Caki2 (cell line): ENCODE data around the gene RGR. TPM values are rescaled to one million over a fixed set of nuclear protein-coding genes. Genes with fewer than 3 reads are reported as not detected.
"Not testable (repeated sequence)": the region's sequence is repeated elsewhere in the genome, so short reads cannot be mapped to it uniquely, and the experiment has no call there.

Experiments
- DNase-seq: peaks from one replicate; pipeline ENCODE4 v3.0.0-alpha.2; 2015; ENCODE audit warnings: low read depth
- in situ Hi-C: cut with HindIII; loops from 2 replicates; pipeline ENCODE4 v1.10.0; 2016; ENCODE audit warnings: low sequenced_read_pairs, low pct_unique_long_range_greater_than_20kb, mixed read lengths
- total RNA-seq: library from RNA; depleted of rRNA; stranded (reverse); fragments of >200 nt; shearing (Covaris generic); gene quantifications from 2 replicates; pipeline ENCODE4 v1.2.3, GENCODE V29; 2014; ENCODE audit warnings: low replicate concordance

The RGR gene
- total RNA-seq, 1 experiment from 2014 or later = not detected

- DNase-seq, in situ Hi-C loops: not testable (repeated sequence)
Measured at GRCh38 chr10:84279876-84280475, 35.1 kb downstream of the RGR start.

GRCh38 chr10:84286695-84287094 lies 41.8 kb downstream of the RGR start:
- no peak for DNase-seq
- in situ Hi-C loops = no loop called here

DNA sequence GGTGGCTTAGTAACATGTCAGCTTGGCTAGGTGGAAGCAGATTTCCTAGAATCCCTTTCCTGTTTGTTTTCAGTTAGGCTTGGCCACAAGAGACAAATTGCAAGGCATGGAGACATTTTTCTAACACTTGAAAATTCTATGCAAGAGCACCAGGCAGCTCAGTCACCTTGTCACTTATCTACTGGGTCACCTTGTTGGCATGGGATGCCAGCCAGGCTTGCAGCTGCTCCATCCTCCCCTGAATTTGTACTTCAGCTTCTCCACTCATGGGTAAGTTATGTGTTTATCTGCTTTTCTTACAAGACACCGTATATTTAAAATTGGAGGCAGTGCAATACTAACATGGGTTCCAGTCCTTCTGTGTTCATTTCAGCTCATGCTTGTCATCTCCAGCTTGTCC lies 43.3 kb downstream of the RGR start:
- DNase-seq = no peak
- in situ Hi-C loops = no loop called here

- in situ Hi-C loops = no loop called here
- no peak for DNase-seq
Measured at GRCh38 chr10:84289521-84290200, 44.8 kb downstream of the RGR start.

DNA sequence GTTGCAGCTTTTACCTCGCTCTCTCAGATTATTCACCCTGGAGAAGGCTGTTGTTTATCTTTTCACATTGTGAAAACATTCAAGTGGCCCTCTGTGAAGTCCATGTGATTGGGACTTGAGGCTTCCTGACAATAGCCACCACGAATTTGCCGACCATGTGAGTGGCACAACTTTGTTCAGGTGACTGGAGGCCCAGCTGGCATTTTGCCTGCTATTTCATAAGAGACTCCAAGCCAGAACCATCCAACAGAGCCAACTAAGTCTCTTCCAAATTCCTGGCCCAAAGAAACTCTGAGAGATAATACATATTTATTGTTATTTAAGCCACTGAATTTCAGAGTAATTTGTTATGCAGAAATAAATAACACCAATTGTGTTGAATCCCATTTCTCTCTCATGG lies 45.4 kb downstream of the RGR start:
- DNase-seq = no peak
- in situ Hi-C loops = no loop called here

- peak; percentile 48 for DNase-seq
- in situ Hi-C loops = no loop called here
Measured at GRCh38 chr10:84291384-84291783, 46.5 kb downstream of the RGR start.

GRCh38 chr10:84292502-84292901 lies 47.6 kb downstream of the RGR start:
- DNase-seq = no peak
- in situ Hi-C loops = no loop called here

DNA sequence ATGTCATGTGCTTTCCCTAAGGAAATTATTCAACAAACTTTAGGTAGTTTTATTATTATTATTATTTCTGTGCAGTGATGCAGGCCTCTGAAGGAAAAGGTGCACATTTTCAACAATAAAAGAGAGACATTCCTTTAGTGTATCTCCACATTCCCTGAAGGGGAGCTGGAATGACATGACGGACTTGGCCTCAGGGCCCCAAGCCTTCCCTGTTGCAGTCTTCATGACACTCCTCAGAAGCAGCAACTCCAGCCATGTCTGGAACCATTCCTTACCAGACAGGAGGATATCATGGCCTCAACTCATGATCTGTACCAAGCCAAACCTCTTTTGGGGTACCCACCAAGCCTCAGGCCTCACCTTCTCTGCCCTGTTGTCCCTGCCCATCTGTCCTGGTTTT lies 48.3 kb downstream of the RGR start:
- no peak for DNase-seq

GRCh38 chr10:84293574-84294016 lies 48.7 kb downstream of the RGR start:
- DNase-seq = no peak
- in situ Hi-C loops = no loop called here

More for the DNA sequence above, 48.3 kb downstream of the RGR start:
- in situ Hi-C loops = no loop called here

GRCh38 chr10:84294766-84295447 lies 50.1 kb downstream of the RGR start:
- in situ Hi-C loops = no loop called here
- no peak for DNase-seq

GRCh38 chr10:84296091-84296981 lies 51.5 kb downstream of the RGR start:
- in situ Hi-C loops = no loop called here
- DNase-seq = no peak

DNA sequence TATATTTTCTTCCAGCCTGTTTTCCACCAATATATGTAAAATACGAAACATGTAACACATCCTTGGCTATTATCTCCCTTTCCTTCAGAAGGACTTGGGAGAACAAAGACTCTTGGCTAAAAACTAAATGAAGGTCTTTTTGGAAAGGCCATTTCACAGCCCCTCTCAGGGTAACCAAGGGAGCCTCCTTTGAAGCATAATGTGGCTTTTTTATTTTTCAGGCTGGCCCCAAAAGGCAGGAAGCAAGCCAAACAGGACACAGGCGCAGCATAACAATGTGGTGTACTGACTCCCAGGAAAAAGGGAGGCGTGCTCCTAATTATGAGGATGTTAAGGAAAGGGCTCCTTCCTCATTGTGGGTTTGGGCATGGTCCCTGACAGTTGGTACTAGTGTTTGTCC lies 53.2 kb downstream of the RGR start:
- no peak for DNase-seq
- in situ Hi-C loops = no loop called here

DNA sequence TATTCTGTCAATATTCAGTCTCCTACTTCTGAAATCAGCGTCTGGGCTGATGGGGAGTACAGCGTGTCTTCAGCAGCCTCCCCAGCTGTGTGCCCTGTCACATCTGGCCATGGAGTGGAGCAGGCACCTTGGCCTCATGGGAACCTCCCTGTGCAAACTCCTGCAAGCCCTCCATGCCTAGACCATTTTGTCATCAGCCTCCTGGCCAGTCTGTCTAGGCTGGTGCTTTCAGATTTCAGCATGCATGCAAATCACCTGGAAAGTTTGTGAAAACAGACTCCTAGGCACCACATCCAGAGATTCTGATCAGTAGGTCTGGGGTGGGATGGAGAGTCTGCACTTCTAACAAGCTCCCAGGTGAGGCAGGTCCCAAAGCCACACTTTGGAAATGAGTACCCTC lies 57.4 kb downstream of the RGR start:
- in situ Hi-C loops = no loop called here
- no peak for DNase-seq

- no peak for DNase-seq
- in situ Hi-C loops = no loop called here
Measured at GRCh38 chr10:84306751-84307384, 62.0 kb downstream of the RGR start.

DNA sequence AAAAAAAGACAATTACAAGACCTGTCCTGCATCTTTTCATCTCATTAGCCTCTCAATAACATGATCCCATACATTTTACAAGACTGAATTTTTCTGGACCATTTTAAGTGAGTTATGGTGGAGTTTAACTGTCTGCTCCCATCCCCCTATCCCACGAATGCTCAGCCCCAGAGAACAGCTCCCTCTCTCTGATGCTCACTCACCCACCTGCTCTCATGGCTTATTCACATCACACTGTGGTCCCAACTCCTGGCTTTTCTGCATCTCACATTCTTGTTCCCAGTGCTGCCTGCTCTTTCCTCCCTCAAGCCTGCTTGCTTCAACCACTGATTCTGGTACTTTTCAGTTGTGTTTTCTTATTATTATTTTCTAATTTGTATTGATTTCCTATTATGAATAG lies 63.2 kb downstream of the RGR start:
- in situ Hi-C loops = no loop called here
- no peak for DNase-seq

DNA sequence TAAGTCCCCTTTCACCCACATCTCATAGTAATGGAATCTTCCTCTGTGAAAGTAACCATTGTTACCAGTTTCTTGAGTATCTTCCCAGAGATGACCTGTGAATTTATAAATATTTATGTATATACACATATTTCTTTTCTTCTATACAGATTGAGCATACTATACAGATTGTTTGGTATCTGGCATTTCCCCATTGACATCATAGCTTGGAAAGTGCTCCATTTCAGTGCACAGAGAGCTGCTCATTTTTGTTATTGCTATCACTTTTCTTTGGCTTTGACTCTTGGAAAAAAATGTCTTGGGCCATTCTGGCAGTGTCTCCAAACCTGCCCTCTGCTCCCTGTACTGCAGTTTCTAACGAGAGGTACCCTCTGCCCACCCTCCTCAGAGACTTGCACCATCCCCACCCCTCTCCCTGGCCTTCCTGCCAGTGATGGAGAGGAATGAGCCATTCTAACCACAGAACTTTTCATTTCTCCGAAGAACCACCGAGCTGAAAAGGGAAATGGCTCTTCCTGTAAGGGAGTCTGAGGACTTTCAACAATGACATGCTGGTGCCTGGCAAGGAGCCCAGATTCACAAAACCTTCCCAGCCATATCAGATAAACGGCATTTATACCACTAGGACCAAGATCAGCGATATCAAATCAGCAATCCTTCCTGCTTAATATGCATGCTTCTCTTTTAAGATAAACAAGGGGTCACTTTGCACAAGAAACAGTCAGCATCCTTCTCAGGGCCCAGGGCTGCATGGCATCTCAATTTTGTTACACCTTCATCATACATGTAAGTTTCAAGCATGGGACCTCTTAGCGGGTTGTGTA lies 63.8 kb downstream of the RGR start:
- in situ Hi-C loops = no loop called here
- peak; percentile 65 for DNase-seq
